ENCODE data around the gene CACNA1B.

DNA sequence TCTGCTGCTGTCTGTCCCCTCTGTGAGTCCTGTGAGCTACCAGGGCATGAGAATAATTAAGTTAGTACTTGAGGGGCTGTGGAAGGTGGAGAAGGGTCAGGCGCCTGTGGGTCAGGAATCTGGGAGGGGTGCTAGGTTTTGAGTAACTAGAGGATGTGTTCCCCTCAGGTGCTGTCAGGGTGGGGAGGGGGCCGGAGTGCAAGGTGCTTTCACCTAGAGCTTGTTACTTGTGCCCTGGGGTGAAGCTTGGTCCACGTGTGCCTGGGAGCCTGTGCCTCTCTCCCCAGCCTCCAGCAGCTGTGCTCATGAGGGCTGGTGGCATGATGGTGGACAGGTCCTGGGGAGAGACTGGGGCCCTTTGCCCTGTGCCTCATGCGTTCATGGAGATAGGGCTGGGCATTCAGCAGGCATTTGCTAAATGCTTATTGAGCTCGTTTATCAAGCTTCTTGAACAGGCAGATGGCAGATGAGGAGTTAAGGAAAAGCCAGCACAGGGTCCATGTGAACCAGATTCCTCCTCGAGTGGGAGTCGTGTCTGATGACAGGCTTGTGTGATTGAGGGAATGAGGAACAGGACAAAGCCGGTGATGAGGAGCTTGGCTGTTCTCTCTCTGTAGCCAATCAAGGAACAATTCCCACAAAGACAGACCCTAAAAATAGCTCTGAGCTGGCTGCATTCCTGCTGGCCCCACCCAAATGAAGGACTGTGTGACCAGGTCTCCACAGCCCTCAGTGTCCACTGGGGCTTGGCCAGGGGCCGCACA lies 40.9 kb downstream of the CACNA1B start:
- no peak for TF ChIP-seq CTCF (IDR thresholded peaks at IDR 0.05; ENCODE audit: insufficient read depth, low read length)
- TF ChIP-seq, protein P1, sequence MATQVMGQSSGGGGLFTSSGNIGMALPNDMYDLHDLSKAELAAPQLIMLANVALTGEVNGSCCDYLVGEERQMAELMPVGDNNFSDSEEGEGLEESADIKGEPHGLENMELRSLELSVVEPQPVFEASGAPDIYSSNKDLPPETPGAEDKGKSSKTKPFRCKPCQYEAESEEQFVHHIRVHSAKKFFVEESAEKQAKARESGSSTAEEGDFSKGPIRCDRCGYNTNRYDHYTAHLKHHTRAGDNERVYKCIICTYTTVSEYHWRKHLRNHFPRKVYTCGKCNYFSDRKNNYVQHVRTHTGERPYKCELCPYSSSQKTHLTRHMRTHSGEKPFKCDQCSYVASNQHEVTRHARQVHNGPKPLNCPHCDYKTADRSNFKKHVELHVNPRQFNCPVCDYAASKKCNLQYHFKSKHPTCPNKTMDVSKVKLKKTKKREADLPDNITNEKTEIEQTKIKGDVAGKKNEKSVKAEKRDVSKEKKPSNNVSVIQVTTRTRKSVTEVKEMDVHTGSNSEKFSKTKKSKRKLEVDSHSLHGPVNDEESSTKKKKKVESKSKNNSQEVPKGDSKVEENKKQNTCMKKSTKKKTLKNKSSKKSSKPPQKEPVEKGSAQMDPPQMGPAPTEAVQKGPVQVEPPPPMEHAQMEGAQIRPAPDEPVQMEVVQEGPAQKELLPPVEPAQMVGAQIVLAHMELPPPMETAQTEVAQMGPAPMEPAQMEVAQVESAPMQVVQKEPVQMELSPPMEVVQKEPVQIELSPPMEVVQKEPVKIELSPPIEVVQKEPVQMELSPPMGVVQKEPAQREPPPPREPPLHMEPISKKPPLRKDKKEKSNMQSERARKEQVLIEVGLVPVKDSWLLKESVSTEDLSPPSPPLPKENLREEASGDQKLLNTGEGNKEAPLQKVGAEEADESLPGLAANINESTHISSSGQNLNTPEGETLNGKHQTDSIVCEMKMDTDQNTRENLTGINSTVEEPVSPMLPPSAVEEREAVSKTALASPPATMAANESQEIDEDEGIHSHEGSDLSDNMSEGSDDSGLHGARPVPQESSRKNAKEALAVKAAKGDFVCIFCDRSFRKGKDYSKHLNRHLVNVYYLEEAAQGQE (IDR thresholded peaks at IDR 0.05; ENCODE audit: insufficient replicate concordance, low read depth) = no peak
- TF ChIP-seq POLR2AphosphoS5 (IDR thresholded peaks at IDR 0.05; ENCODE audit: low read depth) = no peak
- TF ChIP-seq GABPA (IDR thresholded peaks at IDR 0.05; ENCODE audit: low read depth) = no peak
- no peak for TF ChIP-seq SPI1 (IDR thresholded peaks at IDR 0.05; ENCODE audit: borderline replicate concordance, low read depth)
